ENCODE results near the gene HTR1D. TPM values are rescaled to one million over a fixed set of nuclear protein-coding genes. Genes with fewer than 3 reads are reported as not detected.

Gene HTR1D
- total RNA-seq, 6 experiments from 2014 or later, result not detected

DNA sequence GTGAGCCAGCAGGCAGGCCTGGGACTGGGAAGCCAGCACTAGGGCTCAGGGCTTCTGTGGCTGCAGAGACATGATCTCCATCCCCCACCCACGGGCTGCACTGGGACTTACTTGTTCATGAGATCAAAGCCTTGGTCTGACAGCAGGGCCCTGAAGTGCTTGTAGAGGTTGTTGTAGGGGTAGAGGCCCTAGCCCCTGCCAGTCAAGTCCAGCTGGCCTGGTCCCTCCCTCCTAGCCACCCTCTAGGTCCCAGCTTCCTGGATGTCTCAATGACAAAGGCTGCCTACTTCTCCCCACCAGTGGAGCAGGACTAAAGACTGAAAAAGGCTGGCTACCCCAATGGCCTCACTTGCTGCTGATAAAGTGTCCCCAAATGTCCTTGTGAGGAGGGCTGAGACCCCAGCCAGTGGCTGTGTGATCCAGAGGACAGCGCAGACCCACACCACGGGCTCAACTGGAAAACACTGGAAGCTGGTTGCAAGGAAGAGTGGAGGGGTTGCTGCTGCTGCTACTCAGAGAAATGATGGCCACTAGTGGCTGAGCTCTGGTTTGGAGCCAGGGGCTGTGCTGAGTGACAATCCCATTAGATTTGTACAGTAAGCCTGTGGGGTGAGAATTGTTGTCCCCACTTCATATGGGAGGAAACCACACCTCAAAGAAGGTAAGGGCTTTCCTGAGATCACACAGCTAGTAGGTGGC lies 1.4 kb downstream of the HTR1D start:
- no peaks in the 10 kb centered on the region for H3K9me3 ChIP-seq
- no peak overlapping the region for H3K4me3 ChIP-seq
- DNase-seq, result no peak
- no peak overlapping the region for H3K27ac ChIP-seq
- ATAC-seq, result no peak
- intact Hi-C loops (cut with DNase I), result no loop called here
- H3K36me3 ChIP-seq, result no peaks in the 10 kb centered on the region
- H3K27me3 ChIP-seq, result peaks cover 0 to 14% of the 10 kb centered on the region in 2 donors
- H3K4me1 ChIP-seq, result peaks cover 0 to 9% (median 0%) of the 10 kb centered on the region in 4 donors
- 88% methylated on average over 2 of the region's 3 CpGs for WGBS (ENCODE audit: insufficient coverage, low coverage, low lambda C conversion rate, missing lambda C conversion rate)
- TF ChIP-seq POLR2A (IDR thresholded peaks at IDR 0.05), result no peak
- TF ChIP-seq, protein P1, sequence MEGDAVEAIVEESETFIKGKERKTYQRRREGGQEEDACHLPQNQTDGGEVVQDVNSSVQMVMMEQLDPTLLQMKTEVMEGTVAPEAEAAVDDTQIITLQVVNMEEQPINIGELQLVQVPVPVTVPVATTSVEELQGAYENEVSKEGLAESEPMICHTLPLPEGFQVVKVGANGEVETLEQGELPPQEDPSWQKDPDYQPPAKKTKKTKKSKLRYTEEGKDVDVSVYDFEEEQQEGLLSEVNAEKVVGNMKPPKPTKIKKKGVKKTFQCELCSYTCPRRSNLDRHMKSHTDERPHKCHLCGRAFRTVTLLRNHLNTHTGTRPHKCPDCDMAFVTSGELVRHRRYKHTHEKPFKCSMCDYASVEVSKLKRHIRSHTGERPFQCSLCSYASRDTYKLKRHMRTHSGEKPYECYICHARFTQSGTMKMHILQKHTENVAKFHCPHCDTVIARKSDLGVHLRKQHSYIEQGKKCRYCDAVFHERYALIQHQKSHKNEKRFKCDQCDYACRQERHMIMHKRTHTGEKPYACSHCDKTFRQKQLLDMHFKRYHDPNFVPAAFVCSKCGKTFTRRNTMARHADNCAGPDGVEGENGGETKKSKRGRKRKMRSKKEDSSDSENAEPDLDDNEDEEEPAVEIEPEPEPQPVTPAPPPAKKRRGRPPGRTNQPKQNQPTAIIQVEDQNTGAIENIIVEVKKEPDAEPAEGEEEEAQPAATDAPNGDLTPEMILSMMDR (IDR thresholded peaks at IDR 0.05), result no peak

DNA sequence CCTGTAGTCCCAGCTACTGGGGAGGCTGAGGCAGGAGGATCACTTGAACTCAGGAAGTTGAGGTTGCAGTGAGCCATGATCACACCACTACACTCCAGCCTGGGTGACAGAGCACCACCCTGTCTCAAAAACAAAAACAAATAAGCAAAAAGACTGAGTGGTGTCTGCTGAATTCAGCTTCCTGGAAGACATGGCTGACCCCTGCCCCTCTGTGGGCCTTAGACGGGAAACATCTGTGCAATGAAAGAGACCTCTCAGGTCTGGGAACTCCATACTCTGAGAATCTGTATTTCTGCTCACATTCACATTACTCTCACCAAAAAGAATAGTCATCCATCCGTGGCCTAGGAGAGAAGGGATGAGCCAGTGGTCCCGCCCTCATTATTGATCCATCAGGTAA lies 2.0 kb downstream of the HTR1D start:
- DNase-seq, result no peak

DNA sequence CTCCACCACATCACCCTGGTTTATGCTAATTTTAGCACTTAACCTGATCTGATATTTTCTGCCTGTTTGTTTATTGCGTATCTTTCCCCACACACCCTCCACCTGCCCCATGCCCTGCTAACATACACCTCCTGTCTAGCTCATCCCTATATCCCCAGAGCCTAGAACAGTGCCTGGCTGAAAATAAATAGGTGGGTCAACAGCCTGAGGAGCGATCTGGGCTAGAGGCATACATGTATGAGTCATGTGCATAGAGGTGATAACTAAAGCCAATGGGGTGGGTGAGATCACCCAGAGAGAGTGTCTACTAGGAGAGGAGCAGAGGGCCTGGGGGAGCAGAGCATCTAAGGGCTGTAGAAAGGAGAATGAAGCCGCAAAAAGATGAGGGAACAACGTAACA lies 2.7 kb downstream of the HTR1D start:
- Histone ChIP-seq H3K27ac (no peak overlapping the region), H3K27me3 (peaks cover 0 to 14% of the 10 kb centered on the region in 2 donors), H3K4me1 (peaks cover 0 to 9% (median 0%) of the 10 kb centered on the region in 4 donors), H3K36me3 (no peaks in the 10 kb centered on the region), H3K9me3 (no peaks in the 10 kb centered on the region), H3K4me3 (no peak overlapping the region)
- no peak for DNase-seq
- 91% methylated on average over 4 of the region's 4 CpGs for WGBS (ENCODE audit: insufficient coverage, low coverage, low lambda C conversion rate, missing lambda C conversion rate)
- TF ChIP-seq, protein P1 (IDR thresholded peaks at IDR 0.05), result no peak
- TF ChIP-seq POLR2A (IDR thresholded peaks at IDR 0.05), result no peak
- intact Hi-C loops (cut with DNase I), result no loop called here
- no peak for ATAC-seq

More for the DNA sequence above, 2.0 kb downstream of the HTR1D start:
- no peak for ATAC-seq
- no peak overlapping the region for H3K4me3 ChIP-seq
- WGBS (ENCODE audit: insufficient coverage, low coverage, low lambda C conversion rate, missing lambda C conversion rate), result 67% methylated on average over 2 of the region's 3 CpGs
- no peak overlapping the region for H3K27ac ChIP-seq
- no peaks in the 10 kb centered on the region for H3K9me3 ChIP-seq
- no peak for TF ChIP-seq POLR2A (IDR thresholded peaks at IDR 0.05)
- TF ChIP-seq, protein P1 (IDR thresholded peaks at IDR 0.05), result no peak
- H3K36me3 ChIP-seq, result no peaks in the 10 kb centered on the region
- H3K27me3 ChIP-seq, result peaks cover 0 to 14% of the 10 kb centered on the region in 2 donors
- intact Hi-C loops (cut with DNase I), result no loop called here
- H3K4me1 ChIP-seq, result peaks cover 0 to 9% (median 0%) of the 10 kb centered on the region in 4 donors

DNA sequence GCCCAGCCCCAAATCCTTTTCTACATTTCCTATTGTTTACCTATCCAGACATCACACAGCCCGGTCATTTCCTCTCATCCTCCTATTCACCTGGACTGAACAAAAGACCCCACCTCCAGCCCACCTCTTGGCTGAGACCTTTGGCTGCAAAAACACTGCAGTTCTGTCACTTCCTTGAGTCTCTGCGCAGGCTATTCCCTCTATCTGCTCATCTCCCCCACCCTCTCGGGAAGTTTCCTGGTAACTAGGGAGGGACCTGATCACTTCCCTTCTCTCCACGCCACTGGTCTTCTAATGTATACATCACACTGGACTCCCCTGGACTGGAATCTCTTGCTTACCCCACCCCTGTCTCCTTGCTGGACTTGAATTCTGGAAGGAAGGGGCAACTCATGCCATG lies 5.3 kb downstream of the HTR1D start:
- ATAC-seq (no peak), DNase-seq (no peak)
- H3K36me3 ChIP-seq, result no peaks in the 10 kb centered on the region
- peaks cover 0 to 5% of the 10 kb centered on the region in 2 donors for H3K27me3 ChIP-seq
- H3K4me1 ChIP-seq, result peaks cover 0 to 4% (median 0%) of the 10 kb centered on the region in 4 donors
- WGBS (ENCODE audit: insufficient coverage, low coverage, low lambda C conversion rate, missing lambda C conversion rate), result 67% methylated on average over 4 of the region's 4 CpGs
- intact Hi-C loops (cut with DNase I), result no loop called here
- no peaks in the 10 kb centered on the region for H3K9me3 ChIP-seq
- H3K27ac ChIP-seq, result no peak overlapping the region
- no peak overlapping the region for H3K4me3 ChIP-seq
- TF ChIP-seq POLR2A (IDR thresholded peaks at IDR 0.05), result no peak
- TF ChIP-seq, protein P1 (IDR thresholded peaks at IDR 0.05), result no peak
